Mucosa of descending colon (tissue), 3 donors: Measurements from ENCODE around the gene KLF1. TPM values are rescaled to one million over a fixed set of nuclear protein-coding genes. Genes with fewer than 3 reads are reported as not detected.

ENCODE experiments used
- ATAC-seq: fragments of 200-7000 bp; cut with Tn5 transposase; one replicate; pipeline ENCODE4 v1.9.1; 2020; ENCODE audit warnings: mild to moderate bottlenecking, moderate library complexity
- DNase-seq, 3 donors: peaks; one replicate each; pipeline ENCODE4 v3.0.0-alpha.2; 2020
- H3K36me3 ChIP-seq: fragments of 200-600 bp; one replicate; pipeline ENCODE4 v1.8.0; 2021; ENCODE audit warnings: low read depth, mild to moderate bottlenecking
- H3K4me1 ChIP-seq: fragments of 200-600 bp; one replicate; pipeline ENCODE4 v1.8.0; 2021; ENCODE audit warnings: low read depth, mild to moderate bottlenecking
- H3K4me3 ChIP-seq: fragments of 200-600 bp; one replicate; pipeline ENCODE4 v1.8.0; 2021; ENCODE audit warnings: mild to moderate bottlenecking
- H3K9me3 ChIP-seq: fragments of 200-600 bp; one replicate; pipeline ENCODE4 v1.8.0; 2021; ENCODE audit warnings: mild to moderate bottlenecking
- intact Hi-C, 2 donors: fragments of 100-400 bp; cut with DNase I in 1 of 2; cut with micrococcal nuclease in 1 of 2; formaldehyde crosslinking; loops; one replicate each; pipeline versions ENCODE4 v1.11.0 to v1.11.1; 2022; cut with DNase I, micrococcal nuclease
- total RNA-seq, 3 donors: library from RNA; stranded (reverse); fragmentation: NEBNext Ultra II Directional in 2 of 3; extraction: Animal tissue kit (Norgen Biotek cat#: 25700) in 2 of 3; gene quantifications; one replicate each; pipeline versions ENCODE4 v1.2.1 to v1.2.4, GENCODE V29; 2021 to 2023
- TF ChIP-seq, protein P1 (sequence below): fragments of 200-600 bp; IDR thresholded peaks from one replicate; pipeline ENCODE4 v1.8.0; 2022; ENCODE audit warnings: antibody characterized with exemption, mild to moderate bottlenecking
- donor health status: DM: no; HTN: no; CAD: no; lungs with moderate emphysema.
- donor health status: DM: no; HTN: no; CAD: no.
- donor health status: DM: no; HTN: yes; CAD: no.

KLF1 gene
- total RNA-seq, 3 donors from 2014 or later: not detected

DNA sequence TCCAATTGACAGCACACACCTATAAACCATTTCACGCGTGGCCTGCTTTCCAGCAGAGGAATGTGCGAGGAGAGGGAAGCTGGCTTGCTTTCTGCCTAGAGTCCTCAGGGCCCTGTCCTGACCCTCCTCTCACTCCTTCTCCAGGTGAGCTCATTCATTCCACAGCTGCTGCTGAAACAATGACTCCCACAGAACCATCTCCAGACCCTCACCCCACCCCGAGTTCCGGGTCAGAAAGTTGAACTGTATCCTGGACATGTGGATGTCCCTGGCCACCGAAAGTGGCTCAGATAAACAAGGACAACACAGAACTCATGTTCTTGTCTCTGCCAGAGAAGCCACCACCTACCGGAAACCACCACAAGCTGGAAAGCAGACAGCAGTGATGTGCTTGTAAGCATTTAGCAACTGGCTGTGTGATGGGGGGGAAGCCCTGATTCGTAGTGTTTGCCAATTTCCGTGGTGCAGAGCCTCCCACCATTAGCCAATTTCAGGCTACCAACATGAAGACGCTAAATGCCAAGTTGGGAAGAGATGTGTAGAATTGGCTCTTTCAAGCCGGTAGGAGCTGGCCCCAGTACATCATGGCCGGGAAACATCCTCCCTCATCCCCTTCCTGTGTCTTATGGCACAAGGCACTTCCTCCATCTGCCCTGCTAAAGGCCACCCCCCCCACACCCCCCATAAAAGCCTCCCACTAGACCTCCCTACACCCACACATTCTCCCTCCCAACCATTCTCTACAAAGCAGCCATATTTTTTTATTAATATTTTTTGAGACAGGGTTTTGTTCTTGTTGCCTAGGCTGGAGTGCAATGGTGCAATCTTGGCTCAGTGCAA lies 27.1 kb upstream of the KLF1 start:
- Histone ChIP-seq H3K9me3 (no peaks in the 10 kb centered on the region), H3K4me3 (no peak overlapping the region), H3K4me1 (peaks cover 13% of the 10 kb centered on the region), H3K36me3 (no peaks in the 10 kb centered on the region)
- ATAC-seq (peak; percentile 67), DNase-seq (peak in 1 of 3 donors; percentile 37)
- TF ChIP-seq, protein P1, sequence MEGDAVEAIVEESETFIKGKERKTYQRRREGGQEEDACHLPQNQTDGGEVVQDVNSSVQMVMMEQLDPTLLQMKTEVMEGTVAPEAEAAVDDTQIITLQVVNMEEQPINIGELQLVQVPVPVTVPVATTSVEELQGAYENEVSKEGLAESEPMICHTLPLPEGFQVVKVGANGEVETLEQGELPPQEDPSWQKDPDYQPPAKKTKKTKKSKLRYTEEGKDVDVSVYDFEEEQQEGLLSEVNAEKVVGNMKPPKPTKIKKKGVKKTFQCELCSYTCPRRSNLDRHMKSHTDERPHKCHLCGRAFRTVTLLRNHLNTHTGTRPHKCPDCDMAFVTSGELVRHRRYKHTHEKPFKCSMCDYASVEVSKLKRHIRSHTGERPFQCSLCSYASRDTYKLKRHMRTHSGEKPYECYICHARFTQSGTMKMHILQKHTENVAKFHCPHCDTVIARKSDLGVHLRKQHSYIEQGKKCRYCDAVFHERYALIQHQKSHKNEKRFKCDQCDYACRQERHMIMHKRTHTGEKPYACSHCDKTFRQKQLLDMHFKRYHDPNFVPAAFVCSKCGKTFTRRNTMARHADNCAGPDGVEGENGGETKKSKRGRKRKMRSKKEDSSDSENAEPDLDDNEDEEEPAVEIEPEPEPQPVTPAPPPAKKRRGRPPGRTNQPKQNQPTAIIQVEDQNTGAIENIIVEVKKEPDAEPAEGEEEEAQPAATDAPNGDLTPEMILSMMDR: no peak
- intact Hi-C loops: no loop called here

DNA sequence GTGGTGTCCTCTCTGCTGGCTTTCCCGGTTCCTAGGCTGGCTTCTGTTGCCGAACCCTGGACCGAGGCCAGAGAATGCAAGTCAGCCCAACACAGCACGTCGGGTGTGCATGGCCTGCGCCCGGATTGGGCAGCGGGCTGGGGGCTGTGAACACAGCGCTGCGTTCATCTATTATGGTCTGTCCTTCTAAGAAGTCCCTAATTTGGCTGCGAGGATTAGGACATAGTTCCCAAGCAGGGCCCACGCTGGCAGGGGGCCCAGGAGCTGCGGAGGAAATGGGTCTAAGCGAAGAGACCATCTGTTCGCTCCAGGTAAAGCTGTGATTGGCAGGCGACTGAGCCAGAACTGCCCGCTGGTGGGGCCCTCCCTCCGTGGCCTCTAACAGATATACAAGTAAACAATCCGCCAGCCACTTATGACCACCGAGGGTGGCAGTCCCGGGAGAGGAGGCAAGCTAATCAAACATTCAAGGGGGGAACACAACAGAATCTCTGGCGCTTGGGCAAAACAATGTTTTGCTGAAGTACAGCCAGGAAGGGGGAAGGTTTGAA lies 26.1 kb upstream of the KLF1 start:
- no peak overlapping the region for H3K4me3 ChIP-seq
- ATAC-seq (peak; percentile 66), DNase-seq (peak; percentile 58 to 70 (median 62))
- TF ChIP-seq, protein P1: no peak
- peaks cover 9% of the 10 kb centered on the region for H3K4me1 ChIP-seq
- no peaks in the 10 kb centered on the region for H3K36me3 ChIP-seq
- intact Hi-C loops: no loop called here
- H3K9me3 ChIP-seq: no peaks in the 10 kb centered on the region

DNA sequence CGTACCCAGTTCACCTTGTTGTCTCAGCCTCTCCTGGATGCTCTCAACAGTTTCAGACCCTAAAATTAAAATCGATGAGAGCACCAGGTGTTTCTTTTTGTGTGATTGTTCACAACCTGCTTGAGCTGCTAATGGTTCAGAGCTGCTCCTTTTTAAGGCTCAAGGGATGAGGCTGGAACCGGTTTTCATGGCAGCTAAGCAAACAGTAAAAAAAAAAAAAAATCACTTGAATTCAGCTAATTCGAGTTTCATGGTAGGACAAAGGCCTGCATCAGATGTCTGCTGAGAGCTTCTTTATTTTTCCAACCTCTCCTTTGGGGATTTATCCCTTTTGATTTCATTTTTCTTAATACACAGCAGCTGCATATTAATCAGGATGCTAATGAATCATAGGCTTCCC lies 25.6 kb upstream of the KLF1 start:
- Histone ChIP-seq H3K9me3 (no peaks in the 10 kb centered on the region), H3K36me3 (no peaks in the 10 kb centered on the region), H3K4me1 (peaks cover 9% of the 10 kb centered on the region), H3K4me3 (no peak overlapping the region)
- no peak for DNase-seq
- TF ChIP-seq, protein P1: no peak
- intact Hi-C loops: no loop called here
- ATAC-seq: no peak

DNA sequence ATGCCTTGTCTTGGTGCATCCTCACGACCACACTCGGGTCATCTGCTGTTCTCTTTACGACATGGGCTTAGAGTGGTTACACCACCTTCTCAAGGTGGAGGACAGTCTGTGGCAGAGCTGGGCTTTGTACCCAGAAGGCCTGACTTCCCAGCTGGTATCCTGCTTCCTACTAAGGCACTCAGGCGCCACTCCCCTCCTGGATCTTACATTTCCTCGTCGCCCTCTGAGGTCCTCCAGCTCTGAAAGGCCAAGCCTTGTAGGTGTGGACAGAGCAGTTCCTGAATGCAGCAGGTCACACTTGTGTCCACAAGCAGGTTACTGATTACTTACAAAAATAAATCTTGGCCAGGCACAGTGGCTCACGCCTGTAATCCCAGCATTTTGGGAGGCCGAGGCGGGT lies 20.2 kb upstream of the KLF1 start:
- H3K4me3 ChIP-seq: no peak overlapping the region
- ATAC-seq (peak; percentile 91), DNase-seq (no peak)
- intact Hi-C loops: no loop called here
- peaks cover under 1% of the 10 kb centered on the region for H3K4me1 ChIP-seq
- TF ChIP-seq, protein P1: no peak
- no peaks in the 10 kb centered on the region for H3K36me3 ChIP-seq
- no peaks in the 10 kb centered on the region for H3K9me3 ChIP-seq

DNA sequence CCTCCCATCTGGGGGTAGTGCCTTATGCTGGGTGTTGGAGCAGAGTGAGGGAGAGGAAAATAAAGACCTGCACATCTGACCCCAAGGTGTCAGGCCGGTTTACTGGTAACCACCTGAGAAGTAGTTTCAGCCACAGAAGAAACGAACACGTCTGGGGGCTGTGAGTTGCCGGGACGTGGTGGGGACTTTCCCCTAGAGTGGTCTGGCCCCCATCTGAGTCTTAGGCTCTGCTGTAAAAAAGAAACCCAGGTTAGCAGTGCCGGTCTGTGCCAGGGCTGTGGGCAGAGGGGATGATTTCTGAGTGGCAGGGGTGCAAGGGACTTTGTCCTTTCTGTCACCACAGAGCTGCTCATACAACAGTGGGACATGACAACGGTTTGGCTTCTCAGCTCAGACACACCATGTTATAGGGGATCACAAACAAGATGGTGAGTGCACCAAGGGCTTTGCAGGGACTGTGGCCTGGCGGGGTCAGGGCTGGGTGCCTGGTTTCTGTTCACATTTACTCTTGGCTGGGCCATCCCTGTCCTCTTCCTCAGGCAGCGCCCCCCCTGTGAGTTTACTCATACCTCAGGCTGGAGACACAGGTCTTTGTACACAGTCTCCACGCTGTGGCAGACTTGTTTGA lies 13.0 kb upstream of the KLF1 start:
- no peak overlapping the region for H3K4me3 ChIP-seq
- TF ChIP-seq, protein P1: no peak
- intact Hi-C loops: no loop called here
- DNase-seq: no peak
- no peaks in the 10 kb centered on the region for H3K36me3 ChIP-seq
- peak; percentile 44 for ATAC-seq
- no peaks in the 10 kb centered on the region for H3K4me1 ChIP-seq
- no peaks in the 10 kb centered on the region for H3K9me3 ChIP-seq
